Measurements from ENCODE around the gene SPRY4. TPM values are rescaled to one million over a fixed set of nuclear protein-coding genes. Genes with fewer than 3 reads are reported as not detected.

SPRY4 gene
- total RNA-seq, 6 donors from 2014 or later, result 30.4 to 81.2 (median 43.3) TPM

DNA sequence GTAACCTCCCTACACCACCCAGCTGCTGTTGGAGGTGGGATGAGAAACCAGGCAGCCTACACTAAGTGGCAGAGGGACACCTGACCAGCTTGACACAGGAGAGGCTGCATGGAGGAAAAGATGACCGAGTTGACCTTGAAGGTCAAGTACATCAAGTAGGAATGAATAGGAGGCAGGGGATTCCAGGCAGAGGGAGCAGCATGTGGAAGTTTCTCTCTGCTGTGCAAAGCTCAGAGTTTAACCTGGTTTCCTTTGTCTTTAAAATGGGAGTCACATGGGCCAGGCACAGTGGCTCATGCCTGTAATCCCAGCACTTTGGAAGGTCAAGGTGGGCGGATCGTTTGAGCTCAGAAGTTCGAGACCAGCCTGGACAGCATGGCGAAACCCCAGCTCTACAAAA, 32.6 kb downstream of the SPRY4 start:
- Histone ChIP-seq H3K27me3 (no peaks in the 10 kb centered on the region), H3K36me3 (peaks cover 0 to 3% (median 0%) of the 10 kb centered on the region in 4 donors), H3K4me1 (peaks cover 7 to 41% (median 35%) of the 10 kb centered on the region in 4 donors), H3K9me3 (no peaks in the 10 kb centered on the region), H3K4me3 (no peak overlapping the region), H3K27ac (no peak overlapping the region)
- ATAC-seq (ENCODE audit: low FRiP score in 2 of 2) (no peak), DNase-seq (no peak)
- 87 to 95% methylated on average over 5 of the region's 5 CpGs for WGBS, 2 donors
- TF ChIP-seq POLR2A (IDR thresholded peaks at IDR 0.05) (no peak), POLR2AphosphoS5 (IDR thresholded peaks at IDR 0.05) (no peak), EP300 (IDR thresholded peaks at IDR 0.05) (no peak)
- TF ChIP-seq, protein P1, sequence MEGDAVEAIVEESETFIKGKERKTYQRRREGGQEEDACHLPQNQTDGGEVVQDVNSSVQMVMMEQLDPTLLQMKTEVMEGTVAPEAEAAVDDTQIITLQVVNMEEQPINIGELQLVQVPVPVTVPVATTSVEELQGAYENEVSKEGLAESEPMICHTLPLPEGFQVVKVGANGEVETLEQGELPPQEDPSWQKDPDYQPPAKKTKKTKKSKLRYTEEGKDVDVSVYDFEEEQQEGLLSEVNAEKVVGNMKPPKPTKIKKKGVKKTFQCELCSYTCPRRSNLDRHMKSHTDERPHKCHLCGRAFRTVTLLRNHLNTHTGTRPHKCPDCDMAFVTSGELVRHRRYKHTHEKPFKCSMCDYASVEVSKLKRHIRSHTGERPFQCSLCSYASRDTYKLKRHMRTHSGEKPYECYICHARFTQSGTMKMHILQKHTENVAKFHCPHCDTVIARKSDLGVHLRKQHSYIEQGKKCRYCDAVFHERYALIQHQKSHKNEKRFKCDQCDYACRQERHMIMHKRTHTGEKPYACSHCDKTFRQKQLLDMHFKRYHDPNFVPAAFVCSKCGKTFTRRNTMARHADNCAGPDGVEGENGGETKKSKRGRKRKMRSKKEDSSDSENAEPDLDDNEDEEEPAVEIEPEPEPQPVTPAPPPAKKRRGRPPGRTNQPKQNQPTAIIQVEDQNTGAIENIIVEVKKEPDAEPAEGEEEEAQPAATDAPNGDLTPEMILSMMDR (IDR thresholded peaks at IDR 0.05), result no peak

DNA sequence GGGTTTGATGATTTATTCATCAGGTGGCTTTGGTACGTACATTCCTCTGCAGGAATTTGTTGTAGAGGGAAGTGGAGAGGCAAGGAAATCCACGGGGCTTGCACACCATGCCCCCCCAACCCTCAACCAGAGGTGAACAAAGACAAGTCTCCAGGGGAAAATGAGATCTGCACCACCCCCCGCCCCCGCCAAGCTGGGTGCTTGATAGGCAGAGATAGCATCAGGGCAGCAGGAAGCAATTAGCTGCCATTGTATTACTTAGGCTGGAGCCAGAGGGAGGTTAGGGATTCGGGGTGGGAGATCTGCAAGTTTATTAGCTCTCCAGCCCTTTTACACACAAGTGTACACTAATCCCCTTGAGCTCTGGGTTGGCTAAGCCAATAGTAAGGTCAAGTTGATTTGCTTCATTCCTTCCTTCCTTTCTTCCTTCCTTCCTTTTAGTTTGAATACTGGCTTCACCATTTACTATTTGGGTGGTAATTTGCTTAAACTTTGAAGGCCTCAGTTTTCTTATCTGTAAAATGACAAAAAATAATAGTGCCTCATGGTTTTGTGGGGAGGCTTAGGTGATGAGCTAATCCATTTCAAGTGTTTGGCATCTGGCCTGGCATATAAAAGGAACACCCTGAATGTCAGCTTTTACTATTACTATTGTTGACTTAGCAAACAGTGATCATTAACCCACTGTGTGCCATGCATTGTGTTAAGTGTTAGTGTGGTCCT, 34.1 kb downstream of the SPRY4 start:
- no peak for TF ChIP-seq EP300 (IDR thresholded peaks at IDR 0.05)
- TF ChIP-seq POLR2AphosphoS5 (IDR thresholded peaks at IDR 0.05), result no peak
- TF ChIP-seq, protein P1 (IDR thresholded peaks at IDR 0.05), result no peak
- TF ChIP-seq POLR2A (IDR thresholded peaks at IDR 0.05), result no peak
- Histone ChIP-seq H3K4me1 (peaks cover 7 to 30% (median 23%) of the 10 kb centered on the region in 4 donors), H3K9me3 (no peaks in the 10 kb centered on the region), H3K27me3 (no peaks in the 10 kb centered on the region), H3K27ac (no peak overlapping the region), H3K4me3 (no peak overlapping the region), H3K36me3 (peaks cover 0 to 3% (median 0%) of the 10 kb centered on the region in 4 donors)
- ATAC-seq (ENCODE audit: low FRiP score in 2 of 2) (no peak), DNase-seq (no peak)
- WGBS, 2 donors, result 35 to 40% methylated on average over 5 of the region's 5 CpGs

DNA sequence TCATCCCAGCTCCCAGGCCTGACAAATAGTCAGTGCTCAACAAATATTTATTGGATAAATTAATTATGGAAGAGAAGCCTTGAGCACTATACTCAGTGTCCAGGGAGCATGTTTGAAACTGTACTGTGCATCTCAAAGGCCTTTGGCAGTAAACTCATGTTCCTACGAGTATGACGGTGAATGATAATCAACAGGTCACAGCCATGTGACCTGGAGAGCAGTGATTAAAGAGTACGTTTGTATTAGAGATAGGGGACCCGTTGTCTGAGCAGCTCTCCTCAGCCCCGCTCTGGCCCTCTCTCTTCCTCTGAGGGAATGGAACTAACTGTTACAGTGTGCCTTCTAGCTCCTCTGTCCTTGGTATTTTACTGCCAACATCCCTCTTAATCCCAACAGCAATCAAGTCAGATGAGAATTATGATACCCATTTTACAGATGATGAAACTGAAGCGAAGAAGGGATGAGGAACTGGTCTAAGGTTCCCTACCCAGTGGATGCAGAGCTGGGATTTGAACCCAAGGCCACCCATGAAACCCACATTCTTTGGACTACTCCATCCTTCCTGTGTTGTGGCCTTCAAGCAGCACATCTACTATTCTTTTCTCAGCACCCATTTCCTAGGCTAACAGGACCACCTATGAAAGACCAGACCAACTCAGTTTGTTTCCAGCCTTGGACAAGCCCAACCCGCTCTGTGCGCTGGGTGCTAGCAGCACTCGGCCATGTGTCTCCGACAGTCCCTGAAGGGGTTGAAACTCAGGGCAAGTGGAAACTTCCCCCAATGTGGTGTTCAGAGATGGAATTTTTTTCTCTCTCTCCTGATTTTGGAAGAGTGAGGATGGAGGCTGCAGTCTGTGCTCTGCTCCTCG, 34.9 kb downstream of the SPRY4 start:
- H3K27me3 ChIP-seq, result no peaks in the 10 kb centered on the region
- H3K36me3 ChIP-seq, result peaks cover 0 to 3% (median 0%) of the 10 kb centered on the region in 4 donors
- TF ChIP-seq POLR2A (IDR thresholded peaks at IDR 0.05) (no peak), POLR2AphosphoS5 (IDR thresholded peaks at IDR 0.05) (no peak), EP300 (IDR thresholded peaks at IDR 0.05) (no peak)
- TF ChIP-seq, protein P1 (IDR thresholded peaks at IDR 0.05), result no peak
- H3K9me3 ChIP-seq, result no peaks in the 10 kb centered on the region
- peaks cover 7 to 24% (median 18%) of the 10 kb centered on the region in 4 donors for H3K4me1 ChIP-seq
- no peak overlapping the region for H3K4me3 ChIP-seq
- 81 to 83% methylated on average over 11 of the region's 11 CpGs for WGBS, 2 donors
- ATAC-seq (ENCODE audit: low FRiP score in 2 of 2), result no peak
- DNase-seq, result no peak
- H3K27ac ChIP-seq, result no peak overlapping the region

DNA sequence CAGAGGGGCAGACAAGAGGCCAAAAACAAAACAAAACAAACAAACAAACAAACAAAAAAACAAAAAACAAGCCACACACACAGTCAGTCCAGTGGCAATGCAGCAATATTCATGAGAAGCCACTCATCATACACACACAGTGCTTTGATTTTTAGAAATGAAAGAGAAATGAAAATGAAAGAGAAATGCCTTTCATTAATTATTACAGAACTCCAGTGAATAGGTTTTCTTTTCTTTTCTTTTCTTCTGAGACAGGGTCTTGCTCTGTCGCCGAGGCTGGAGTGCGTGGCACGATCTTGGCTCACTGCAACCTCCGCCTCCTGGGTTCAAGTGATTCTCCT, 36.9 kb downstream of the SPRY4 start:
- Histone ChIP-seq H3K4me3 (no peak overlapping the region), H3K36me3 (peaks cover 0 to 3% (median 0%) of the 10 kb centered on the region in 4 donors), H3K27me3 (no peaks in the 10 kb centered on the region), H3K27ac (peak overlapping the region in 2 of 4 donors; percentile 10 to 14), H3K9me3 (no peaks in the 10 kb centered on the region), H3K4me1 (peaks cover 7 to 24% (median 16%) of the 10 kb centered on the region in 4 donors)
- 66 to 75% methylated on average over 5 of the region's 5 CpGs for WGBS, 2 donors
- DNase-seq (no peak), ATAC-seq (ENCODE audit: low FRiP score in 2 of 2) (no peak)
- TF ChIP-seq, protein P1 (IDR thresholded peaks at IDR 0.05), result no peak
- TF ChIP-seq POLR2A (IDR thresholded peaks at IDR 0.05) (no peak), POLR2AphosphoS5 (IDR thresholded peaks at IDR 0.05) (no peak), EP300 (IDR thresholded peaks at IDR 0.05) (no peak)

Data from upper lobe of left lung (tissue), 6 donors.